Stomach (tissue), 4 donors: ENCODE measurements around the gene ZEB1.

Source experiments
- EP300 ChIP-seq: sonication (generic); formaldehyde crosslinking; IDR thresholded peaks from one replicate; pipeline ENCODE4 v1.6.1; 2017; ENCODE audit warnings: antibody characterized with exemption
- POLR2A ChIP-seq, 4 donors: fragments of 450-650 bp; IDR thresholded peaks; one replicate each; pipeline ENCODE4 v1.6.1; 2016; ENCODE audit warnings: antibody characterized with exemption in 4 of 4, control low read depth in 2 of 4, mild to moderate bottlenecking in 1 of 4, moderate library complexity in 1 of 4
- POLR2AphosphoS5 ChIP-seq, 3 donors: sonication (generic); formaldehyde crosslinking; IDR thresholded peaks; one replicate each; pipeline ENCODE4 v1.6.1; 2016; ENCODE audit warnings: antibody characterized with exemption in 3 of 3
- TF ChIP-seq, protein P1 (sequence below), 7 experiments: fragments of 450-650 bp in 4 of 7; fragments of 200-600 bp in 3 of 7; sonication (generic) in 3 of 7; IDR thresholded peaks; one replicate each; pipeline ENCODE4 v1.5.1; 2016 to 2019; ENCODE audit warnings: antibody characterized with exemption in 7 of 7, control low read depth in 2 of 7, mild to moderate bottlenecking in 1 of 7

DNA sequence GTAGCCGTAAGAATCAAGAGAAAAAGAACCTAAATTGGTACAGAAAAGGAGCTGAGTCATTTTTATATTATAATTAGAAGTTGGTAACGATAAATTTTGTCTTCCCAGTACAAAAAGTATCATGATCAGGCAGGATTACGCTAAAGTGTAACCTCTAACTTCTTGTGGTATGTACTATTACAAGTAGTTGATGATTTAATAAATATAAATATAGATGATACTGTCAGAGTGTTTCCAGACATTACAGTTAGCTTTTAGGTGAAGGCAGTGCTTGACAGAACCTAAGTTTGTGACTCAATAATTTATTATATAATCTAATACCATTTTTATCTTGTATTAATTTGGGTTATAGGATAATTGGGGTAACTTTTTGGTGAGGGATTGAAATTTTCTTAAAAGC, 53.4 kb downstream of the ZEB1 start:
- TF ChIP-seq, protein P1, sequence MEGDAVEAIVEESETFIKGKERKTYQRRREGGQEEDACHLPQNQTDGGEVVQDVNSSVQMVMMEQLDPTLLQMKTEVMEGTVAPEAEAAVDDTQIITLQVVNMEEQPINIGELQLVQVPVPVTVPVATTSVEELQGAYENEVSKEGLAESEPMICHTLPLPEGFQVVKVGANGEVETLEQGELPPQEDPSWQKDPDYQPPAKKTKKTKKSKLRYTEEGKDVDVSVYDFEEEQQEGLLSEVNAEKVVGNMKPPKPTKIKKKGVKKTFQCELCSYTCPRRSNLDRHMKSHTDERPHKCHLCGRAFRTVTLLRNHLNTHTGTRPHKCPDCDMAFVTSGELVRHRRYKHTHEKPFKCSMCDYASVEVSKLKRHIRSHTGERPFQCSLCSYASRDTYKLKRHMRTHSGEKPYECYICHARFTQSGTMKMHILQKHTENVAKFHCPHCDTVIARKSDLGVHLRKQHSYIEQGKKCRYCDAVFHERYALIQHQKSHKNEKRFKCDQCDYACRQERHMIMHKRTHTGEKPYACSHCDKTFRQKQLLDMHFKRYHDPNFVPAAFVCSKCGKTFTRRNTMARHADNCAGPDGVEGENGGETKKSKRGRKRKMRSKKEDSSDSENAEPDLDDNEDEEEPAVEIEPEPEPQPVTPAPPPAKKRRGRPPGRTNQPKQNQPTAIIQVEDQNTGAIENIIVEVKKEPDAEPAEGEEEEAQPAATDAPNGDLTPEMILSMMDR (IDR thresholded peaks at IDR 0.05): no peak
- TF ChIP-seq POLR2A (IDR thresholded peaks at IDR 0.05): no peak
- TF ChIP-seq POLR2AphosphoS5 (IDR thresholded peaks at IDR 0.05): no peak
- TF ChIP-seq EP300: no peak
